Adrenal gland (tissue), 12 donors: Measurements from ENCODE around the gene WFS1. TPM values are rescaled to one million over a fixed set of nuclear protein-coding genes. Genes with fewer than 3 reads are reported as not detected.

Experiments
- DNase-seq, 7 donors: peaks; one replicate each; pipeline ENCODE4 v3.0.0-alpha.2; 2019 to 2020
- H3K27ac ChIP-seq, 5 donors: fragments of 200-600 bp; sonication (generic) in 4 of 5; 1 replicate in 3 of 5; 2 replicates in 2 of 5; pipeline versions ENCODE4 v1.5.1 to v1.8.0; 2016 to 2020; ENCODE audit warnings: mild to moderate bottlenecking in 1 of 5
- H3K27me3 ChIP-seq: fragments of 200-600 bp; 2 replicates; pipeline ENCODE4 v1.8.0; 2021
- H3K36me3 ChIP-seq, 2 donors: fragments of 200-600 bp; replicated peaks in 1 of 2; 1 replicate in 1 of 2; 2 replicates in 1 of 2; pipeline versions ENCODE4 v1.5.1 to v1.8.0; 2018 to 2022
- H3K4me1 ChIP-seq, 2 donors: fragments of 200-600 bp; replicated peaks in 1 of 2; 1 replicate in 1 of 2; 2 replicates in 1 of 2; pipeline versions ENCODE4 v1.5.1 to v1.8.0; 2018 to 2021
- H3K4me3 ChIP-seq, 4 donors: fragments of 200-600 bp; sonication (generic) in 3 of 4; one replicate each; pipeline ENCODE4 v1.5.1; 2016 to 2018
- H3K9me3 ChIP-seq, 3 donors: fragments of 200-600 bp; sonication (generic) in 1 of 3; replicated peaks in 1 of 3; 1 replicate in 2 of 3; 2 replicates in 1 of 3; pipeline versions ENCODE4 v1.5.1 to v1.8.0; 2016 to 2021
- CTCF ChIP-seq, 6 experiments: fragments of 450-650 bp in 4 of 6; fragments of 200-600 bp in 2 of 6; sonication (generic) in 1 of 6; IDR thresholded peaks; 1 replicate in 5 of 6; 2 replicates in 1 of 6; pipeline versions ENCODE4 v1.5.1 to v1.8.0; 2016 to 2021; ENCODE audit warnings: antibody characterized with exemption in 6 of 6, mild to moderate bottlenecking in 2 of 6, moderate library complexity in 1 of 6
- POLR2A ChIP-seq, 2 donors: fragments of 450-650 bp; IDR thresholded peaks; one replicate each; pipeline ENCODE4 v1.6.1; 2017; ENCODE audit warnings: antibody characterized with exemption in 2 of 2, mild to moderate bottlenecking in 2 of 2, moderate library complexity in 1 of 2
- WGBS, 4 donors: extraction: QIAGEN DNeasy Blood & Tissue Kit in 2 of 4; methylation state at CpG; one replicate each; pipeline versions ENCODE4 v1.1.5 to v1.1.7; 2013 to 2017; 5-methylcytosine and 5-hydroxymethylcytosine counted together
- intact Hi-C, 2 donors: fragments of 100-400 bp; cut with DNase I; formaldehyde crosslinking; loops; one replicate each; pipeline versions ENCODE4 v1.14.1 to v1.15.0; 2022 to 2023
- polyA plus RNA-seq, 3 donors: library from polyadenylated mRNA; stranded (reverse); fragments of 200-250 nt in 2 of 3; fragments of 350-450 nt in 1 of 3; fragmentation: Illumina TruSeq in 1 of 3; extraction: RNeasy Lipid Tissue Mini Kit (QIAGEN cat#74804) in 1 of 3; gene quantifications; one replicate each; pipeline ENCODE4 v1.2.3, GENCODE V29; 2013 to 2014
- total RNA-seq, 9 donors: library from RNA; depleted of rRNA in 4 of 9; stranded (reverse); fragments of >200 nt in 4 of 9; fragments of 120-200 nt in 1 of 9; fragmentation: NEBNext Ultra II Directional in 1 of 9; extraction: Animal tissue kit (Norgen Biotek cat#: 25700) in 1 of 9; gene quantifications; one replicate each; pipeline versions ENCODE4 v1.1.0 to v1.2.4, GENCODE V29; 2013 to 2023
- donor health status: healthy with polysubstance abuse.
- donor health status: Bipolar disorder and iron deficiency.
- donor health status: DM: yes; HTN: yes; CAD: no.
- donor health status: DM: no; HTN: no; CAD: no.
- donor health status: DM: no; HTN: no; CAD: no.
- donor health status: DM: yes; HTN: yes; CAD: no.

The WFS1 gene
- total and polyA plus RNA-seq, 12 donors, result 20.8 to 64.4 (median 33.1) TPM

GRCh38 chr4:6292376-6293096 is 22.9 kb downstream of the WFS1 start:
- DNase-seq, result no peak
- no peak overlapping the region for H3K4me3 ChIP-seq
- H3K9me3 ChIP-seq, result no peaks in the 10 kb centered on the region
- no peaks in the 10 kb centered on the region for H3K4me1 ChIP-seq
- TF ChIP-seq CTCF (IDR thresholded peaks at IDR 0.05) (no peak), POLR2A (IDR thresholded peaks at IDR 0.05) (no peak)
- H3K27ac ChIP-seq, result no peak overlapping the region
- peaks cover 0 to 71% of the 10 kb centered on the region in 2 donors for H3K36me3 ChIP-seq
- 80 to 91% (median 84%) methylated on average over 13 of the region's 13 CpGs for WGBS, 4 donors
- intact Hi-C loops, result no loop called here
- H3K27me3 ChIP-seq, result no peaks in the 10 kb centered on the region

GRCh38 chr4:6293097-6293445 is 23.4 kb downstream of the WFS1 start:
- no peak for DNase-seq
- WGBS, 4 donors, result 87 to 93% (median 93%) methylated on average over 7 to 8 of the region's 8 CpGs
- no peaks in the 10 kb centered on the region for H3K4me1 ChIP-seq
- H3K27me3 ChIP-seq, result no peaks in the 10 kb centered on the region
- intact Hi-C loops, result no loop called here
- no peaks in the 10 kb centered on the region for H3K9me3 ChIP-seq
- H3K4me3 ChIP-seq, result no peak overlapping the region
- TF ChIP-seq CTCF (IDR thresholded peaks at IDR 0.05) (no peak), POLR2A (IDR thresholded peaks at IDR 0.05) (no peak)
- H3K36me3 ChIP-seq, result peaks cover 0 to 71% of the 10 kb centered on the region in 2 donors
- H3K27ac ChIP-seq, result no peak overlapping the region

- DNase-seq, result no peak
- H3K27me3 ChIP-seq, result no peaks in the 10 kb centered on the region
- no peak for TF ChIP-seq CTCF (IDR thresholded peaks at IDR 0.05)
- TF ChIP-seq POLR2A (IDR thresholded peaks at IDR 0.05), result no peak
- intact Hi-C loops, result no loop called here
- no peak overlapping the region for H3K4me3 ChIP-seq
- no peaks in the 10 kb centered on the region for H3K4me1 ChIP-seq
- 92 to 100% (median 99%) methylated on average over 3 to 8 of the region's 8 CpGs for WGBS, 4 donors
- H3K27ac ChIP-seq, result no peak overlapping the region
- H3K9me3 ChIP-seq, result no peaks in the 10 kb centered on the region
- peaks cover 0 to 67% of the 10 kb centered on the region in 2 donors for H3K36me3 ChIP-seq
Measured at GRCh38 chr4:6293661-6294060, 24.0 kb downstream of the WFS1 start.

GRCh38 chr4:6294705-6295421 is 25.2 kb downstream of the WFS1 start:
- Histone ChIP-seq H3K9me3 (no peaks in the 10 kb centered on the region), H3K4me1 (no peaks in the 10 kb centered on the region), H3K27me3 (no peaks in the 10 kb centered on the region), H3K27ac (no peak overlapping the region), H3K4me3 (no peak overlapping the region), H3K36me3 (peaks cover 0 to 56% of the 10 kb centered on the region in 2 donors)
- 94 to 98% (median 96%) methylated on average over 22 to 27 of the region's 27 CpGs for whole genome bisulfite sequencing, 4 donors
- DNase-seq, result no peak
- intact Hi-C loops, result no loop called here
- TF ChIP-seq POLR2A (IDR thresholded peaks at IDR 0.05) (no peak), CTCF (IDR thresholded peaks at IDR 0.05) (no peak)
